ENCODE results near the gene ANKRD13D.
"Not testable (repeated sequence)": the region's sequence is repeated elsewhere in the genome, so short reads cannot be mapped to it uniquely, and the experiment has no call there.

ANKRD13D gene

GRCh38 chr11:67289226-67289650, at the start of gene ANKRD13D:
TSS of gene ANKRD13D (plus strand) at chr11:67289303. CDS start at chr11:67289461, 158 bp downstream.
- no peak for DNase-seq (ENCODE audit: low read depth, low spot score)

- peak; percentile 93 for DNase-seq (ENCODE audit: low read depth, low spot score)
Measured at GRCh38 chr11:67239783-67240575, 49.1 kb upstream of the ANKRD13D start.

- DNase-seq (ENCODE audit: low read depth, low spot score): no peak
Measured at GRCh38 chr11:67240576-67241389, 48.3 kb upstream of the ANKRD13D start.

- DNase-seq (ENCODE audit: low read depth, low spot score): no peak
Measured at GRCh38 chr11:67242548-67242947, 46.6 kb upstream of the ANKRD13D start.

GRCh38 chr11:67243051-67243450, 46.1 kb upstream of the ANKRD13D start:
- no peak for DNase-seq (ENCODE audit: low read depth, low spot score)

GRCh38 chr11:67245046-67245445, 44.1 kb upstream of the ANKRD13D start:
- no peak for DNase-seq (ENCODE audit: low read depth, low spot score)

GRCh38 chr11:67247946-67248550, 41.1 kb upstream of the ANKRD13D start:
- no peak for DNase-seq (ENCODE audit: low read depth, low spot score)

- no peak for DNase-seq (ENCODE audit: low read depth, low spot score)
Measured at GRCh38 chr11:67248653-67249052, 40.5 kb upstream of the ANKRD13D start.

GRCh38 chr11:67250059-67251043, 38.8 kb upstream of the ANKRD13D start:
- DNase-seq (ENCODE audit: low read depth, low spot score): no peak

GRCh38 chr11:67251841-67252240, 37.3 kb upstream of the ANKRD13D start:
- DNase-seq (ENCODE audit: low read depth, low spot score): no peak

GRCh38 chr11:67252831-67253239, 36.3 kb upstream of the ANKRD13D start:
- no peak for DNase-seq (ENCODE audit: low read depth, low spot score)

GRCh38 chr11:67253872-67254624, 35.1 kb upstream of the ANKRD13D start:
- DNase-seq (ENCODE audit: low read depth, low spot score): no peak

GRCh38 chr11:67254798-67255197, 34.3 kb upstream of the ANKRD13D start:
- DNase-seq (ENCODE audit: low read depth, low spot score): no peak

- DNase-seq (ENCODE audit: low read depth, low spot score): no peak
Measured at GRCh38 chr11:67255353-67255752, 33.8 kb upstream of the ANKRD13D start.

GRCh38 chr11:67255864-67256263, 33.2 kb upstream of the ANKRD13D start:
- no peak for DNase-seq (ENCODE audit: low read depth, low spot score)

GRCh38 chr11:67256477-67257135, 32.5 kb upstream of the ANKRD13D start:
- DNase-seq (ENCODE audit: low read depth, low spot score): no peak

- DNase-seq (ENCODE audit: low read depth, low spot score): no peak
Measured at GRCh38 chr11:67260406-67260805, 28.7 kb upstream of the ANKRD13D start.

GRCh38 chr11:67260885-67261639, 28.0 kb upstream of the ANKRD13D start:
- DNase-seq (ENCODE audit: low read depth, low spot score): not testable (repeated sequence)

GRCh38 chr11:67261640-67261945, 27.5 kb upstream of the ANKRD13D start:
- no peak for DNase-seq (ENCODE audit: low read depth, low spot score)

All from smooth muscle cell of the brain vasculature (primary cell).